H1 (cell line): ENCODE results near the gene CCNE1. TPM values are rescaled to one million over a fixed set of nuclear protein-coding genes. Genes with fewer than 3 reads are reported as not detected.

Source experiments
- CTCF ChIA-PET: fragments of 300-600 bp; sonication (Branson Sonifier 250); formaldehyde crosslinking; loops from one replicate; lab custom pipeline; 2021; ENCODE audit not compliant: partially characterized antibody; lab: Charles Lee
- POLR2A ChIA-PET: fragments of 300-600 bp; sonication (Branson Sonifier 250); formaldehyde crosslinking; loops from one replicate; lab custom pipeline; 2021; ENCODE audit warnings: inconsistent platforms; ENCODE audit not compliant: partially characterized antibody; lab: Charles Lee
- DNase-seq, 2 experiments: peaks; one replicate each; pipeline versions ENCODE4 v3.0.0 to v3.0.0-alpha.2; 2010 to 2022; ENCODE audit warnings: low spot score in 2 of 2, low read depth in 1 of 2, mixed read lengths in 1 of 2
- FAIRE-seq: peaks from 2 replicates; lab custom pipeline; 2011; peaks lifted over from hg19 to GRCh38; lab: Jason Lieb, UNC
- H2AFZ ChIP-seq: 2 replicates; pipeline ENCODE4 v1.8.1; 2012; ENCODE audit warnings: low read length, inconsistent platforms
- H2AK5ac ChIP-seq: 2 replicates; pipeline ENCODE4 v1.6.1; 2013; ENCODE audit warnings: low read depth, low read length
- H2BK120ac ChIP-seq: replicated peaks from 2 replicates; pipeline ENCODE3; 2013; ENCODE audit warnings: low read depth, low read length, inconsistent platforms
- H2BK12ac ChIP-seq: 2 replicates; pipeline ENCODE4 v1.6.1; 2013; ENCODE audit warnings: low read depth, low read length
- H2BK15ac ChIP-seq: 2 replicates; pipeline ENCODE4 v1.6.1; 2013; ENCODE audit warnings: low read length
- H2BK20ac ChIP-seq: 2 replicates; pipeline ENCODE4 v1.6.1; 2013; ENCODE audit warnings: low read length
- H2BK5ac ChIP-seq: 2 replicates; pipeline ENCODE4 v1.6.1; 2013; ENCODE audit warnings: low read depth, low read length
- H3K14ac ChIP-seq: 2 replicates; pipeline ENCODE4 v1.6.1; 2013; ENCODE audit warnings: inconsistent platforms; ENCODE audit not compliant: insufficient read length
- H3K18ac ChIP-seq: 2 replicates; pipeline ENCODE4 v1.6.1; 2013; ENCODE audit warnings: low read length; ENCODE audit errors: extremely low read depth
- H3K23ac ChIP-seq: 2 replicates; pipeline ENCODE4 v1.6.1; 2013; ENCODE audit warnings: inconsistent platforms; ENCODE audit not compliant: insufficient read length
- H3K23me2 ChIP-seq: 2 replicates; pipeline ENCODE4 v1.6.1; 2013; ENCODE audit warnings: low read depth, low read length
- H3K27ac ChIP-seq: 2 replicates; pipeline ENCODE4 v1.6.1; 2011; ENCODE audit warnings: low read depth, low read length, inconsistent platforms
- H3K27me3 ChIP-seq, 4 experiments: replicated peaks in 1 of 4; 1 replicate in 1 of 4; 2 replicates in 3 of 4; pipeline versions ENCODE4 v1.6.1 to v1.8.1; 2011 to 2013; ENCODE audit warnings: low read length in 3 of 4, mild to moderate bottlenecking in 3 of 4, inconsistent platforms in 2 of 4, mixed read lengths in 2 of 4, moderate library complexity in 1 of 4; ENCODE audit not compliant: control insufficient read depth in 3 of 4, insufficient read depth in 3 of 4; ENCODE audit errors: extremely low read depth in 1 of 4
- H3K36me3 ChIP-seq, 4 experiments: 2 replicates each; pipeline versions ENCODE4 v1.6.1 to v1.8.1; 2011 to 2013; ENCODE audit warnings: mild to moderate bottlenecking in 4 of 4, low read length in 3 of 4, moderate library complexity in 2 of 4, control low read depth in 1 of 4, inconsistent platforms in 1 of 4; ENCODE audit not compliant: insufficient read depth in 4 of 4, control insufficient read depth in 2 of 4
- H3K4ac ChIP-seq: replicated peaks from 2 replicates; pipeline ENCODE3; 2013; ENCODE audit warnings: low read length, low read depth, mixed read lengths, inconsistent platforms; ENCODE audit not compliant: insufficient read length
- H3K4me1 ChIP-seq, 4 experiments: replicated peaks in 1 of 4; 1 replicate in 1 of 4; 2 replicates in 3 of 4; pipeline versions ENCODE4 v1.6.1 to v1.8.1; 2011 to 2013; ENCODE audit warnings: low read length in 3 of 4, inconsistent platforms in 2 of 4, mixed read lengths in 1 of 4; ENCODE audit not compliant: insufficient read depth in 4 of 4, control insufficient read depth in 3 of 4
- H3K4me2 ChIP-seq, 2 experiments: 2 replicates each; pipeline versions ENCODE4 v1.6.1 to v1.8.1; 2011 to 2013; ENCODE audit warnings: low read depth in 2 of 2, low read length in 2 of 2, control low read depth in 1 of 2, inconsistent platforms in 1 of 2, mild to moderate bottlenecking in 1 of 2; ENCODE audit not compliant: insufficient read depth in 1 of 2
- H3K4me3 ChIP-seq, 4 experiments: fragments of 200-600, 300-600 bp in 1 of 4; sonication (generic), shearing (Covaris generic), sonication (Bioruptor Twin) in 1 of 4; 2 replicates each; pipeline versions ENCODE4 v1.5.1 to v1.8.1; 2011 to 2016; ENCODE audit warnings: low read length in 4 of 4, low read depth in 3 of 4, control low read depth in 2 of 4, inconsistent platforms in 2 of 4, mild to moderate bottlenecking in 2 of 4, mixed read lengths in 1 of 4, moderate library complexity in 1 of 4; ENCODE audit not compliant: insufficient read depth in 2 of 4; ENCODE audit errors: extremely low read depth in 1 of 4
- H3K56ac ChIP-seq: replicated peaks from 2 replicates; pipeline ENCODE3; 2013; ENCODE audit warnings: low read depth, mild to moderate bottlenecking, mixed read lengths, low read length, inconsistent platforms; ENCODE audit not compliant: insufficient read length
- H3K79me1 ChIP-seq: 2 replicates; pipeline ENCODE4 v1.6.1; 2013; ENCODE audit warnings: low read depth, low read length, control low read depth
- H3K79me2 ChIP-seq, 2 experiments: 2 replicates each; pipeline versions ENCODE4 v1.6.1 to v1.8.1; 2012 to 2013; ENCODE audit warnings: low read length in 2 of 2, mild to moderate bottlenecking in 2 of 2, inconsistent platforms in 1 of 2; ENCODE audit not compliant: insufficient read depth in 2 of 2, control insufficient read depth in 1 of 2
- H3K9ac ChIP-seq, 4 experiments: replicated peaks in 1 of 4; 1 replicate in 1 of 4; 2 replicates in 3 of 4; pipeline versions ENCODE4 v1.6.1 to v1.8.1; 2011 to 2013; ENCODE audit warnings: low read depth in 3 of 4, low read length in 3 of 4, control low read depth in 2 of 4, mild to moderate bottlenecking in 2 of 4, moderate library complexity in 2 of 4, inconsistent platforms in 1 of 4; ENCODE audit errors: extremely low read depth in 1 of 4
- H3K9me3 ChIP-seq, 2 experiments: 2 replicates each; pipeline versions ENCODE4 v1.6.1 to v1.8.1; 2012 to 2013; ENCODE audit warnings: mild to moderate bottlenecking in 2 of 2, moderate library complexity in 2 of 2, control low read depth in 1 of 2, inconsistent platforms in 1 of 2, low read depth in 1 of 2, low read length in 1 of 2, mixed read lengths in 1 of 2; ENCODE audit not compliant: insufficient read depth in 2 of 2
- H4K20me1 ChIP-seq, 2 experiments: replicated peaks in 1 of 2; 2 replicates each; pipeline versions ENCODE3 to v1.8.1; 2011 to 2013; ENCODE audit warnings: inconsistent platforms in 2 of 2, low read length in 2 of 2, mild to moderate bottlenecking in 1 of 2; ENCODE audit not compliant: insufficient read depth in 2 of 2, control insufficient read depth in 1 of 2
- H4K5ac ChIP-seq: 2 replicates; pipeline ENCODE4 v1.6.1; 2013; ENCODE audit warnings: low read length, low read depth, mixed read lengths, inconsistent platforms; ENCODE audit not compliant: insufficient read length
- H4K8ac ChIP-seq: 2 replicates; pipeline ENCODE4 v1.8.0; 2013; ENCODE audit warnings: mild to moderate bottlenecking, moderate library complexity, low read length, inconsistent platforms; ENCODE audit not compliant: insufficient read depth; ENCODE audit errors: extremely low read depth
- H4K91ac ChIP-seq: replicated peaks from 2 replicates; pipeline ENCODE3; 2013; ENCODE audit warnings: low read length, mixed read lengths, inconsistent platforms; ENCODE audit not compliant: insufficient read length
- E2F6 ChIP-seq: IDR thresholded peaks from 2 replicates; pipeline ENCODE4 v1.6.1; 2012; ENCODE audit warnings: inconsistent platforms
- WGBS, 2 experiments: shearing (Covaris generic) in 1 of 2; methylation state at CpG; one replicate each; pipeline versions ENCODE4 v1.1.6 to v1.1.7; 2013 to 2015; ENCODE audit warnings: low lambda C conversion rate in 2 of 2, mixed read lengths in 2 of 2, inconsistent platforms in 1 of 2, low coverage in 1 of 2, missing lambda C conversion rate in 1 of 2; ENCODE audit not compliant: insufficient replicate concordance in 2 of 2, insufficient coverage in 1 of 2, insufficient read length in 1 of 2; ENCODE audit errors: extremely low coverage in 1 of 2, missing lambda C conversion rate in 1 of 2; 5-methylcytosine and 5-hydroxymethylcytosine counted together
- polyA plus RNA-seq, 7 experiments: library from polyadenylated mRNA; depleted of rRNA in 3 of 7; stranded (reverse) in 5 of 7; unstranded in 2 of 7; fragments of >200 nt in 5 of 7; fragments of 200-250 nt in 2 of 7; gene quantifications; 1 replicate in 5 of 7; 2 replicates in 1 of 7; 4 replicates in 1 of 7; pipeline versions ENCODE4 v1.2.1 to v1.2.3, GENCODE V29; 2011 to 2013; ENCODE audit warnings: missing spikeins in 2 of 7, mixed read lengths in 2 of 7
- total RNA-seq: library from RNA; stranded (reverse); fragmentation: NEBNext Ultra II Directional; extraction: Animal tissue kit (Norgen Biotek cat#: 25700); gene quantifications from 2 replicates; pipeline ENCODE4 v1.2.1, GENCODE V29; 2021
- TF ChIP-seq, protein P1 (sequence below): IDR thresholded peaks from 2 replicates; pipeline ENCODE4 v1.6.1; 2011; ENCODE audit warnings: low read depth, mild to moderate bottlenecking, low read length; ENCODE audit not compliant: insufficient read depth

Gene CCNE1
- total and polyA plus RNA-seq, 2 of the 8 experiments (the other 6 are each of a cell fraction or from before 2014, with no cell fraction given) = 43.2 to 44.6 TPM

DNA sequence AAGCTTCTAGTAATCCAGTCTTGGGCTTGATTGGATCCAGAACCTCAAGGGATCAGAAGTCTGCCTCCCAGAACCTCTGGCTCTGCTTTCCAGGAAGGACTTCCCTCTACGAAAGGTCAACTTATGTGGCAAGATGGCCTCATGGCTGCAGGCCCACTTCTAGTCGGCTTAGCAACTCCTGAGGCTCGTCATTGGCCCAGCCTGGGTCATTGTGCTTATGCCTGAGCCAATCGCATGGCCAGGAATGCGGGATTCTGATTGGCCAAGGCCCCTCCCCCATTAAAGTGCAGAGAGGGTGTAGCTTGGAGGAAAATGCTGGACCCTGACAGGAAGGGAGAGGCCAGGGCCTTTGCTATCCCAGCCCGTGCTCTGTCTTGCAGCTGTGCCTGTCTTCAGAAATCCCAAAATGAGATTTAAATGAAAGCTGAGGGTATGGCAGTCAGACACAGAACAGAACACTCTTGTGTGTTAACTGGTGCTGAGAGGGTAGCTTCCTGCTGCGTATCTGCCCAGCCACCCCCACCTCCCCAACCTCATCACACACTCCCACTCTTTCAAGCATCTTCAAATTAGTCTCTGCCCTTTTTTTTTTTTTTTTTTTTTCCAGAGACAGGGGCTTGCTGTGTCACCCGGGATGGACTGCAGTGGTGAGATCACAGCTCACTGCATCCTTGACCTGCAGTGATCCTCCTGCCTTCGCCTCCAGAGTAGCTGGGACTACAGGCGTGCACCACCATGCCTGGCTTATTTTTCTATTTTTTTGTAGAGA, 5.5 kb upstream of the CCNE1 start:
- Histone ChIP-seq H2BK15ac (0 out of 2 replicates have a peak overlapping the region, but pooled peaks have one; percentile 67), H3K27ac (no peak overlapping the region), H3K36me3 (no peaks in the 10 kb centered on the region), H3K79me1 (no peaks in the 10 kb centered on the region), H2BK120ac (no peak overlapping the region), H3K4ac (no peak overlapping the region), H3K9me3 (no peaks in the 10 kb centered on the region), H2AFZ (0 out of 2 replicates have a peak overlapping the region, but pooled peaks have one; percentile 48), H3K56ac (no peak overlapping the region), H2BK12ac (no peak overlapping the region), H2BK20ac (no peak overlapping the region), H2BK5ac (0 out of 2 replicates have a peak overlapping the region, but pooled peaks have one; percentile 32), H4K91ac (no peak overlapping the region), H3K23ac (no peak overlapping the region), H4K8ac (no peak overlapping the region), H2AK5ac (no peak overlapping the region), H3K18ac (peak overlapping the region; percentile 11; the same call in 1 of the 2 replicates), H3K23me2 (no peaks in the 10 kb centered on the region), H4K20me1 (no peaks in the 10 kb centered on the region), H3K79me2 (no peaks in the 10 kb centered on the region), H3K4me3 (no peak overlapping the region), H3K4me2 (no peak overlapping the region), H3K4me1 (peaks cover 0 to 4% (median 2%) of the 10 kb centered on the region in 4 experiments; a peak in 2 of 7 replicates), H3K9ac (no peak overlapping the region), H4K5ac (no peak overlapping the region), H3K27me3 (no peaks in the 10 kb centered on the region), H3K14ac (no peak overlapping the region)
- no peak for FAIRE-seq
- WGBS, 2 experiments = 92% methylated on average over 9 of the region's 10 CpGs; no CpG with 5 or more reads in 1 of the 2 experiments
- DNase-seq = peak in 1 of 2 experiments; percentile 56
- ChIA-PET POLR2A (interaction anchor here (0.9 to 1.1 kb wide), 2 partner anchors 13 to 76 kb away, joined by 3 read pairs; no protein-coding TSS in a partner anchor), CTCF (interaction anchor here (0.8 to 2.2 kb wide), 3 partner anchors 21 to 52 kb away, joined by 3 to 11 read pairs (median 5); no protein-coding TSS in a partner anchor)
- TF ChIP-seq E2F6 = peak; percentile 39; the same call in 1 of the 2 replicates
- TF ChIP-seq, protein P1, sequence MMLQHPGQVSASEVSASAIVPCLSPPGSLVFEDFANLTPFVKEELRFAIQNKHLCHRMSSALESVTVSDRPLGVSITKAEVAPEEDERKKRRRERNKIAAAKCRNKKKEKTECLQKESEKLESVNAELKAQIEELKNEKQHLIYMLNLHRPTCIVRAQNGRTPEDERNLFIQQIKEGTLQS = no peak
